GM21360 (cell line): ENCODE measurements around the gene LMX1A.

ENCODE experiments used
- ATAC-seq: cut with Tn5 transposase; IDR thresholded peaks from one replicate; pipeline ENCODE4 v1.9.1; 2021; ENCODE audit warnings: mild to moderate bottlenecking, moderate library complexity; ENCODE audit not compliant: unreplicated experiment

Gene LMX1A

DNA sequence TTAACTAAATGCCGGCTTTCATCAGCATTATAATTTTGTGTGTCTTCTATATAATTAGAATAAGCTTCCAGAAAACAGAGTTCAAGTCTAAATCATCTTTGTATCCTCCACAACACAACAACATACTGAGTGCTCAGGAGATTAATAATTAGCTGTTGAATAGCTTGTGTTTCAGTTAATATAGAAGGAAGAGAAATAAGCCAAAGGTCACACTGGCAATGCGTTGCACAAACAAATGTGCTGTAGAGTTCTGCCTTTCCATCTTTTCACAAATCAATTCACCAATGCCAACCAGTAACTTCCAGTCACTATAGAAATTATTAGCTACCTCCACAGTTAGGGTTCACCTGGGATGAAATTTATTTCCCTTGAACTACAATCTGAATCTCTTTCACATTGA is 132.0 kb downstream of the LMX1A start:
- ATAC-seq, result no peak

DNA sequence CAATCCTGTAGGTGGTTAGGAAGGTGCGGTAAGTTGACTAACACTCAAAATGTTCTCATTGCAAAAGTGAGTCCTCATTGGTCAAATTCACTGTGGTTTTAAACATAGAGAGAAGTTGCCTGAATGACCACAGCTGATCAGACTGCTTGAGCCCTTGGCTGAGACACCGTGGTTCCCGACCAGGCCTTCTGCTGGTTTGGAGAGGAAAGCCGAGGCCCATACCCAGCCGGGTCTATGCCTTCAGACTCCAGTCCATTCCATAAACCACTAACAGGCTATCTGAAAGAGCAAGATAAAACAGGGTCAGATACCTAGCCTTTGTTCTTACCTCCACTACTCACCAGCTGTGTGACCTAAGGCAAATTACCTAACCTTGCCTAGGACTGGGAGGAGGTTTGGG is 133.9 kb downstream of the LMX1A start:
- no peak for ATAC-seq

DNA sequence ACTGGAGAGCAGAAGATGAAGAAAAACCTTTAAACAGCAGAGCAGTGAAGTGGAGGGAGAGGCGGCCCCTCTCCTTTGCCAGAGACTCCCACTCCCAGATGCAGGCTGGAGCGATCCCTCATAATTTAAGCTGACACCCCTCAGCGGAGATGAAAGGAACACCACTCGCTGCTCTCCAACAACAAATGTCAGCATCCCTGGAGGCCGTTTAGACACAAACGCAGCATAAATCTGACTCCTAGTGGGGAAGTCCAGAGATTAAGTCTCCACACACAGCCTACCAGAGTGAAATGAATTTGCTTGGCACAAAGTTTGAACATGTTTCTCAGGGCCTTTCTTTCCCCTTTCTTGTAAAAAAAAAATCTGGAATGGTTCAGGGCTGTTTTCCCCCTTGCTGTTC is 137.8 kb downstream of the LMX1A start:
- no peak for ATAC-seq

DNA sequence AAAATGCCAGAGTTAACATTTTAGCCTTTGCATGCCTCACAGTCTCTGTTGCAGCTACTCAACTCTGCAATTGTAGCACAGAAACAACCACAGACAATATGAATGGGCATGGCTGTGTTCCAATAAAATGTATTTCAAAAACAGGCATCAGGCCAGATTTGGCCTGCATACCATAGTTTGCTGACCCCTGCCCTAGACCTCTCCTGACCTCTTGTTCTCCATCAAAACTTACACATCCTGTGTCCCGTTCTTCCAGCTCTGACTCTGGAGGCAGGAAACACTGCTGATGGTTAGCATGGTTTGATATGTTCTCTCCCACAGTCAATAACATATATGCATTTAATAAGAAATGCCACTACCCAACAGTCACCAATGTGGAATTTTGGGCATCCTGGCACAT is 138.6 kb downstream of the LMX1A start:
- ATAC-seq, result no peak

DNA sequence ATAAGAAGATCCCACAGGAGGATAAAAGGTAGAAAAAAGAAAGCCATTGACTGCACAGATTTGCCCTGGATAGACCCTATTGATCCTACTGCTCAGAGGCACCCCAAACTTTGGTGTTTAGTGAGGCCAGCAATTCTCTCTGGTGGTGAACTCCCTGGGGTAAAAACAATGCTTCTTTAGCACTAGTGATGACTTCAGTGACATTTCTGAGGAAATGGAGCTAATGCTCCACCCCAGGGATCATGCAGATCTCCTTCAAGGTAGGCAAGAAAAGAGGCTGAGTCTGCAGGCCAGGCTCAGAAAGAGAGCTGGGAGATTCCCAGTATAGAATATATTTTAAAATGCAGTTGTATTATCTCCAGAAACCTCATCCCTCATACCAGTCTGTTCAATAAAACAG is 140.3 kb downstream of the LMX1A start:
- no peak for ATAC-seq

DNA sequence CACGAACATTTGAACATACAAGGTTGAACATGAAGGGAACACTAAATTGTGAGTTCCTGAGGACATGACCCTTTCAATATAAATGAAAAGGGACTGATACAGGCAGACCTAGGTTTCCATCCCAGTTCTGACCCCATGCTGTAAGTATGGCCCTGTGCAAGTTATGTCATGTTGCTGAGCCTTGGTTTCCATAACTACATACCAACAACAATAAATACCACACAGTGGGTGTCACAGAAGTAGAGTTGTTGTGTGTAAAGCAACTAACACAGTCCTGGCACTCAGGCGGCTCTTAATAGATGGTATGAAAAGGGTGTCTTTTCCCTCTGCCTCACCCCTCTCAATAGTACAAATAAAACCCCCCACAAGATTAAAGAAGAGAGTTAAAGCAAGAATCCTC is 140.8 kb downstream of the LMX1A start:
- no peak for ATAC-seq

DNA sequence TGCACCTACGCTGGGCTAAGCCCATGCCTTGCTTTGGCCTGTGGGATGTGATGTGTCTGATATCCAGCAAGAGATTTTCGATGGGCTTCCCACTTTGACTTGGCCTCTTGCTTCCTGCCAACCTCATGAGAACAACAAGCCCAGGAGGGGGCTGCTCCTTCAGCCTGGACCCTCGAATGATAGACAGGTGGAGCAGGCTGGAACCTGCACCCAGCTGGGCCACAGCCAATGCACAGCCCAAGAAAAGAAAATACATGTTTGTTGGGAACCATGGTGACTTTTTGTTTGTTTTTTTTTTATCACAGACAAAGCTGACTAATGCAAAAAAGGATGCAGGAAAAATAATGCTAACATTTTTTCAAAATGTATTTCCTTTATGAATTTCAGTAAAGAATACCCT is 144.3 kb downstream of the LMX1A start:
- ATAC-seq, result no peak

DNA sequence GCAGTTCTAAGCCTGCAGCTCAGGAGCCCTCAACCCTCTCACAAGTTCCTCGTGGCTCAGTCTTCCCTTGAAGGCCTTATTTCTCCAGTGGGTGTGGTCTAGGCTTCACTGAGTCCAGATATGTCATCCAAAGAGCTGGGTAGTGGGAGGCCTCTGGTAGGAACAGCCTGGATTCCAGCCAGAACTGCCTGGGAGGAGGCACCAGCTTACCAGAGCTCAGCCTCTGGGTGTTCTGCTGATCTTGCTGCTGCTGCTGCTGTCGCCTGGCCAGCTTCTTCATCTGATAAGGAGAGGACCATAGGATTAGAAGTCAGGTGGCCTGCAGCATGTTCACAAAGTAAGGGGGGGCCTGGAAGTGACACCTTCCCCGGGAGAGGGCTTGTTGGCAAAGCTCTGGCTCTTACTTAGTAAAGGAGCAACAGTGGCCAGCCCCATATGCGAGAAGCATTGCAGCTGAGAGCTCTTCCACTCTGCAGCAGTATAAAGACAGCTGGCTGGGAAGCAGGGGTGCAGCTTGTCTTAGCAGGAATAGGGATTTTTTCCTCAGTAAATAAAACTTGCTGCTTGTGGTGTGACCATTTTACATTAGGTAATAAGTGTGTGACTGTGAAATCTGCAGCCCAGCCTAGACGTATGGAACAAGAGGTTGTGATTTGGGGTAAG is 148.5 kb downstream of the LMX1A start:
- ATAC-seq, result no peak

DNA sequence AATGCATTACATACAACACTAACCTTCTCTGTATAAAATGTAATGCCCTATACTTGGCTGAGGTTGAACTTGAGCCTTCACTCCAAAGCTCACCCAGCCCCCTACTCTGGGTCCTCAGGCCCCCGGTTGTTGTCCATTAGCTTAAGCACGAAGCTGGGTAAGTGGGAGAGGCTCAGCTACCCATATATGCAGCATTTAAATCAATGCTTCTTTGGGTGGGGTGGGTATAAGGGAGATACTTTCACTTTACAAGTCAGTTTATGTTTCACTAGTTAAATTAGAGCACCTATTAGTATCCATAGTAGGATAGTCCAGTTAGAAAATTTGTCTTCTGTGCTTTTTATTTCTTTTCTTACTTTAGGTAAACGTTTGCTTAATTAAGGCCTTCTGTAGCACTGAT is 151.4 kb downstream of the LMX1A start:
- ATAC-seq, result no peak

DNA sequence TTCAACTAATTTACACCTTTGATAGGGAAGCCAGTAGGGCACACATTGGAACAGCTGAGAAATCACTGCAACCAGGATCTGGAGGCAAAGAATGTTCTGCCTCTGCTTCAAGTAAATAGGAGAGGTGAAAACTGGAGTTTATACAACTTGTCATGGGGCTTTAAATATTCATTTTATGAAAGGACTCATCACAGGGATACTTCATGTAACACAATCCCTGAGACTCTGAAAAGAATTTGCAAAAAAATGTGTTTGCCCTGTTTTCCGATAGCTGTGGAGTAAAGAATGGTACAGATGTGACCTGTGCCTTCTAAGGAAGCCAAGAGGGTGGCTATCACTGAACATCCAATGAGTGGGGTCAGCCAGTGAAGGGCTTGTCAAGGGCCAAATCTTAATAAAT is 152.0 kb downstream of the LMX1A start:
- no peak for ATAC-seq

DNA sequence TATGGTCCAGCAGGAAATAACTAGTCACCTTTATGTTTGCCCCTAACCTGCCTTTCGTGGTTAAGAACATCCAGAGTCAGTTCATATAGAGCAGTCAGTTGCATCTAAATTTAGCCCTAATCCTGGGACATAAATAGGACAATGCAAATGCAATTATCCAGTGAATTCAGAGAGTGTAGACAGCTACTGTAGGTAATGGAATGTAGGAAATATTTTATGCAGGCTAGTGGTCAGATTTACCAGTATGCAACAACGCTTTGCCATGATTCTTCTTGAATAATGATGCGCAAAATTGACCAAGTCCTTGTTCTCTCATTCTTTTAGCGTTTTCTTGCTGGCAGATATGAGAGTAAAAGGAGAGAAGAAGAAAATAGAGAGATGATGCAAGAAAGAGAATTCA is 165.4 kb downstream of the LMX1A start:
- no peak for ATAC-seq

DNA sequence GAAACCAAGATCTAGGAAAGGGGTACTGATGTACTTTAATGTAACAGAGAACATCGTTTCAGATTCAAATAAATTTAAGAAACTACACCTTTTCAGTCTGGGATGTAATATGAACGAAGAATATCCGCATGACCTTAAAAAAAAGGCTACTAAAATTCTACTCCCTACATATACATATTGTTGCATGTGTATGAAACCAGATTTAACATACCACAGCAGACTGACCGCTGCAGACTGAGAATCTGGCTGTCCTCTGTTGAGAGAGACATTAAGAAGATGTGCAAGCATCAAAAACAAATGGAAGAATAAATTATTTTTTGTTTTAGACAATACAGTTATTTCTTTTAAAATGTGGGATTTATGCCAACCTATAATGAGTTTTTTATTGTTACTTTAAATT is 166.6 kb downstream of the LMX1A start:
- ATAC-seq, result no peak

DNA sequence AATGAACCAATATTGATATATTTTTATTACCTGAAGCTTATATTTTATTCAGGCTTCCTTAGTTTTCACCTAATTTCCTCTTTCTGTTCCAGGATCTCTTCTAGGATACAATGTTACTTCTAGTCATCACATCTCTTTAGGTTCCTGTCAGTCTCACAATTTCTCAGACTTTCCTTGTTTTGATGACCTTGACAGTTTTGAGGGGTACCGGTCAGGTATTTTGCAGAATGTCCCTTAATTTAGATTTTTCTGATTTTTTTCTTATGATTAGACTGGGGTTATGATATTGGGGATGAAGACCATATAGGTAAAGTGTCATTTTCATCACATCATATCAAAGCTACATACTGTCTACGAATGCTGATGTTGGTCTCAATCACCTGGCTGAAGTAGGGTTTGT is 167.5 kb downstream of the LMX1A start:
- ATAC-seq, result no peak

DNA sequence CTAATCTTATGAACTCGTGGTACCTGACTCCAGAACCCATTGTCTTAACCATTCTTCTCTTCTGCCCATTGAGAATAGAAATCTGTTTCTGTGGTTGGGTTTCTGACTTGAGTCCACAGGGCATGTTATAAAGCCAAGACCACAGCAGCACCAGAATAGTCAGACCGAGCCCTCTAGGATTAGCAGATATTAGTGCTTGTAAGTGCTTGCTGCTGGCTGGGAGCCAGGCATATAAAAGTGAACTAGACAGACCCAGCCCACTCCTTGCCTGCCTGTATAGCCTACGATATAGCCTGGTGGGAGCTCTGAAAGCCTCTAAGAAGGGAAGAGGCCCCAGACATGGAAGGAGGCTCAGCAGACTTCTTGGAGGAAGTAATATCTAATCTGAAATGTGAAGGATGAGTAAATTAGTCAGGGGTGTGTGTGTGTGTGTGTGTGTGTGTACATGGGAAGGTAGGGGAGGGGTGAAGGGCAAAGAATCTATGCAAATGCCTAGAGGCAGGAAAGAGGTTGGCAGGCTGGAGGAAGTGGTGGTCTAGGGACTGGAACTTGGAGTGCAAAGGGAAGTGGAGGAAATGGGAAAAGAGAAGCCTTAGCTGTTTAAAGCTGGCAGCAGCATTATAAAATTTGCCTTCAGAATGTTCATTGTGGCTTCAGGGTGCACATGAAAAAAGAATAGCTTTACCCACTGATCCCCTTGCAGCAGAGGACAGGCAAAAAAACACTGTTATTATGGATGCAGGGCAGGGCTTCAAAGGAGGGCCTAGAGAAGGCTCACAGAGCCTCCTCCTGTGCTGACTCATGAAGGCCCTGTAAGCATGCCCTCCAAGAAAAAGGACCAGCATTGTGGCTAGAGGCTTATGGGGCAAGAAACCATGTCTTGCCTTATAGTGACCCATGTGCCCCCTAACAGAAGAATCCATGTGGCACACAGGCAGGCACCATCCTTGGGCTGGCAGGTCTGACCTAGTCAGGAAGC is 169.2 kb downstream of the LMX1A start:
- ATAC-seq, result no peak

DNA sequence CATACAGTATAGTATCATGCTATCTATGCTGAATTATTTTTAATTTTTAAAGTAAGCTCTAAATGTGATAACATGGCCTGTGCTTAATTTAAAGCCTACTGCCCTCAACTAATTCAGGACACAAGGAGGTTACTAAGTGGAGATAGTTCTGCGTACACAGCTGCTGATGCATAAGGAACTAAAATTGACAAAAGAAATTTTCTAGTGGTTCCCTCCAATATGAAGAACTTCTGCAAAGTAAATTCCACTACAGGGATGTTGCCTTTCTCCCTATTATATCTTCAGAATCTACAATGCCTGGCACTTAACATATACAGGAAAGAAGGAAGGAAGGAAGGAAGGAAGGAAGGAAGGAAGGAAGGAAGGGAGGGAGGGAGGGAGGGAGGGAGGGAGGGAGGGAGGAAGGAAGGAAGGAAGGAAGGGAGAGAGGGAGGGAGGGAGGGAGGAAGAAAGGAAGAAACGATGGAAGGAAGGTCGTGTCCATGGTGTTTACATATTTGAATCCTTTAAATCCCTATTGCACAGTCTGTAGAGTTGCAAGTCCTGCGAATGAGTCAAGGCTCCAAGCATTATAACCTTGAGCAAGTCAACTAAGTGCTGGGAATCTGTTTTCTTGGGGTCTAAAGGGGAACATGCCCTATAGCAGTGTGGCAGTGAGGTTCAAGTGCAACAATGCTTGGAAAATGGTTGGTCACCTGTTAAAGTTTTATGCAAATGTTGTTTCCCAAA is 171.2 kb downstream of the LMX1A start:
- no peak for ATAC-seq

DNA sequence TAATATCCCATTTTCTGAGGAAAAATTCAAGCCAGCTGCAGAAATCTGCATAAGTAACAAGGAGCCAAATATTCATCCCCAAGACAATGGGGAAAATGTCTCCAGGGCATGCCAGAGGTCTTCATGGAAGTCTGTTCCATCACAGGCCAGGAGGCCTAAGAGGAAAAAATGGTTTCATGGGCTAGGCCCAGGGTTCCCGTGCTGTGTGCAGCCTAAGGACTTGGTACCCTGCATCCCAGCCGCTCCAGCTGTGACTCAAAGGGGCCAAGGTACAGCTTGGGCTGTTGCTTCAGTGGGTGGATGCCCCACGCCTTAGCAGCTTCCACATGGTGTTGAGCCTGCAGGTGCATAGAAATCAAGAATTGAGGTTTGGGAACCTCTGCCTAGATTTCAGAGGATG is 173.5 kb downstream of the LMX1A start:
- no peak for ATAC-seq

DNA sequence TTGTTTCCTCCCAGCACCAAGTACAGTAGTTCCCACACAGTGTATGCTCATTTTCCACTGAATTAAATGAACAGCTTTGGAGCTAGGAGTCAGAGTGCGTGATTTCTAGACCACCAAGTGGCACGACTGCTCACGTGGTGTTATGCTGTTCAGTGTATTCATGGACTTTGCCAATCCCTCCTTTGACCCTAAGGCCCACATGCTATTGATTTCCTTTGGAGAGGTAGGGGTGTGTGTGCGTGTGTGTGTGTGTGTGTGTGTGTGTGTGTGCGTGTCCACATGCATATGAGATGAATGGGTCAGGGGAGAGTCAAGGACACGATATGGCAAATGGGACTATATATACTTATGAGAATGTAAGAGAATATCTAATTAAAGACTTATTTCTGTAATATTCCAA is 177.2 kb downstream of the LMX1A start:
- ATAC-seq, result no peak

DNA sequence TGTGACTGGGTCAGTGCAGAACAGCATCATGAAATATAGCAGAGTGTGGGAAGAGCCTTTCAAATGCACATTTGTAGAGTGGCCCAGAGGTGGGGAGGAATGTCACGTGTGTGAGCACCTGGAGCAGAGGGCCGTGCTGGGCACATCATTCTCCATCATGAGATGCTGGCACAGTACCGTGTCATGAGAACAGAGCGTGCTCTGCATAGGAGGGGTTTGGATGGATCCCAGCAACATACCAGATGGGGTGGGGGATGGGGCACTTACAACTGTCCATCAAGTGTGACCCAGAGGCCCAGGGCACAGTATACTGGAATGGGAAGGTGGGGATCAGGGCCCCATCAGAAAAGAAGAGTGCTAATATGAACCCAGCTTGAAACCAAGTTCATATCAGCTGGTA is 182.0 kb downstream of the LMX1A start:
- no peak for ATAC-seq

DNA sequence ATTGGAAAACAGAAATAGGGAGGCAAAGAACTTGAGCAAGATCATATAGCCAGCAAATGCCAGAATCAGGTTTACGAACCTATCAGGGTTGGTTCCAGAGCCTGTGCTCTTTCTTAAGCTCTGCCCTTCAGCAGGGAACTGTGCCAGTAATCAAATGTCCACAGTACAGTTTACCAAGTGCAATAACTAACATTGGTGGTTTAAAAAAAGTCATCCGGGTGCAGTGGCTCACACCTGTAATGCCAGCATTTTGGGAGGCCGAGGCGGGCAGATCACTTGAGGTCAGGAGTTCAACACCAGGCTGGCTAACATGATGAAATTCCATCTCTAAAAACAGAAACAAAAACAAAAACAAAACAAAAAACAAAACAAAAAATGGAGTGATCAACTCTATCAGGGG is 182.7 kb downstream of the LMX1A start:
- no peak for ATAC-seq

DNA sequence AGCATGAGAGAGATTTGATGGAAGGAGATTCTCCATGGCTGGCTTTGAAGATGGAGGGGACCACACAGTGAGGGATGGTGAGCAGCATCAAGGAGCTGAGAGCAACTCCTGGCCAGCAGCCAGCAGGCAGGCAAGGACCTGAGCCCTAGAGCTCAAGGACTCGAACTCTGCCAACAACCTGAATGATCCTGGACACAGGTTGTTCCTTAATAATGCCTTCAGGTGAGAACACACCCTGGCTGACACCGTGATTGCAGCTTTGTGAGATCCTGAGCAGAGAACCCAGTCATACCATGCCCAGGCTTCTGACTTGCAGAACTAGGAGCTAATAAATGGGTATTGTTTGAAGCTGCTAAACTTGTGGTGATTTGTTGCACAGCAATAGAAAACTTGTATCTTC is 183.1 kb downstream of the LMX1A start:
- no peak for ATAC-seq

DNA sequence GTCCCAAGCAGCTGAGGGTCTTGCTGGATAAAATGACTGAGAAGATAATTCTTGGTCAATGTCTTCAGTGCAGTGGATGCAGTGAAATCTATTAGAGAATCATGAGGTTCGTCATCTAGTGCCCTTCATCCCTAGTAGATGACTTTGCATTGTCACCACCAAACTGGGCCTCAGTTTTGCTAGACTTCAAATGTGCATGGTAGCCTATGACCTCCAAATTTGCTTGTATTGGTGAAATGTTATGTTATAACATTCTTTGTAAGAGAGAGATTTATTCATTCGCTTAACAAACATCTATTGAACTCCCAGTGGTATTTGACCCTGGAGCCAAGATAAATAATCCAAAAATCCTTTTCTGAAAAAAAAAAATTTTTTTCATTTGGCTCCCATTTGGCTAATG is 183.8 kb downstream of the LMX1A start:
- ATAC-seq, result no peak

DNA sequence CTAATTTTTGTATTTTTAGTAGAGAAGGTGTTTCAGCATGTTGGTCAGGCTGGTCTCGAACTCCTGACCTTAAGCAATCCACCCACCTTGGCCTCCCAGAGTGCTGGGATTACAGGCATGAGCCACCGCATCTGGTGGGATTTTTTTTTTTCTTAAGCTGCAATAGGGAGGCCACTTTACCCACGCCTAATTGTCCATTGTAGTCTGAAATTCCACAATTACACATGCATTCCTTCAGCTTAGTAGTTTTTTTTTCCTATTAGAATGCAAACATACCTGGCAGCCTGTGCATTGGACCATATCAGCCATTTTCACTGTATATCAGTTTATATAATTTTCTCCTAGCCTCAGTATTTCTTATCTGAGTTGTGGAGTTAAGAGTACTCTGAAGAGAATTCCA is 186.8 kb downstream of the LMX1A start:
- ATAC-seq, result no peak
